LHCN-M2 (cell line): ENCODE results near the gene TBCC. TPM values are rescaled to one million over a fixed set of nuclear protein-coding genes. Genes with fewer than 3 reads are reported as not detected.
A peak's percentile ranks its signal among the peaks of the same experiment; 100 is the strongest.

ENCODE experiments used
- DNase-seq: peaks from one replicate; pipeline ENCODE4 v3.0.0-alpha.2; 2012; ENCODE audit warnings: low read depth
- total RNA-seq: library from RNA; depleted of rRNA; stranded (reverse); fragments of >200 nt; gene quantifications from 2 replicates; pipeline ENCODE4 v1.2.3, GENCODE V29; 2014

TBCC gene
- total RNA-seq, 1 experiment from 2014 or later = 48.3 TPM

GRCh38 chr6:42771741-42772100 is 25.8 kb upstream of the TBCC start:
- DNase-seq = no peak

- no peak for DNase-seq
Observed at GRCh38 chr6:42769836-42770235, 23.9 kb upstream of the TBCC start.

- DNase-seq = no peak
Observed at GRCh38 chr6:42769051-42769450, 23.1 kb upstream of the TBCC start.

- DNase-seq = peak; percentile 76
Observed at GRCh38 chr6:42766163-42766670, 20.3 kb upstream of the TBCC start.

GRCh38 chr6:42764911-42765648 is 19.2 kb upstream of the TBCC start:
- no peak for DNase-seq

- DNase-seq = no peak
Observed at GRCh38 chr6:42762950-42763349, 17.0 kb upstream of the TBCC start.

- DNase-seq = no peak
Observed at GRCh38 chr6:42762426-42762859, 16.5 kb upstream of the TBCC start.

GRCh38 chr6:42761287-42762067 is 15.6 kb upstream of the TBCC start:
- DNase-seq = no peak

GRCh38 chr6:42758756-42759430 is 13.0 kb upstream of the TBCC start:
- DNase-seq = no peak

- no peak for DNase-seq
Observed at GRCh38 chr6:42756722-42757121, 10.8 kb upstream of the TBCC start.

- DNase-seq = no peak
Observed at GRCh38 chr6:42754759-42755158, 8.9 kb upstream of the TBCC start.

GRCh38 chr6:42751055-42751454 is 5.2 kb upstream of the TBCC start:
- DNase-seq = no peak

GRCh38 chr6:42748203-42748898 is 2.4 kb upstream of the TBCC start:
- no peak for DNase-seq

GRCh38 chr6:42746463-42747391 is 824 bp upstream of the TBCC start:
- DNase-seq = peak; percentile 85

GRCh38 chr6:42745083-42745639 is 742 bp downstream of the TBCC start:
- DNase-seq = peak; percentile 81

- DNase-seq = no peak
Observed at GRCh38 chr6:42744351-42744893, 1.5 kb downstream of the TBCC start.

- DNase-seq = peak; percentile 53
Observed at GRCh38 chr6:42742116-42742894, 3.6 kb downstream of the TBCC start.

- DNase-seq = no peak
Observed at GRCh38 chr6:42740725-42741124, 5.2 kb downstream of the TBCC start.

- DNase-seq = no peak
Observed at GRCh38 chr6:42735976-42736375, 9.9 kb downstream of the TBCC start.
